ENCODE results near the gene MATN3. TPM values are rescaled to one million over a fixed set of nuclear protein-coding genes. Genes with fewer than 3 reads are reported as not detected.

MATN3 gene
- polyA plus RNA-seq, 1 of the 3 experiments (the other 2 are of a cell fraction) = 5.9 TPM

DNA sequence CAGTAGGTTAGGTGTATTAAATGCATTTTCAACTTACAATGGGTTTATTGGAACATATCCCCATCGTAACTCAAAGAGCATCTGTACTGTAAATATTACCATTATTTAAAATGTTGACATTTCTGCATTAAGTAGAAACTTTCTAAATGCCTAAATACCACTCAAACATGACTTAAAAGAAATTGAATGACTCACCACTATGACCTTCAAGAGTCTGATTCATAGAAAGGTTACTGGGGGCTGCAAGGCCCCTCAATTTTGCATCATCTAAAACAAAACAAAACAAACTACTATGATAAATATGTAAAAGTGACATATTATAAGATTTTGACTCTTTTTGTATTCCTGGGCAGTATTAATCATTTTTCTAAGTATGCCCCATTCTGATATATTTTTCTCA lies 30.2 kb downstream of the MATN3 start (continued):
- TF ChIP-seq NFIC (IDR thresholded peaks at IDR 0.05; ENCODE audit: borderline replicate concordance) = no peak
- TF ChIP-seq, protein P1, sequence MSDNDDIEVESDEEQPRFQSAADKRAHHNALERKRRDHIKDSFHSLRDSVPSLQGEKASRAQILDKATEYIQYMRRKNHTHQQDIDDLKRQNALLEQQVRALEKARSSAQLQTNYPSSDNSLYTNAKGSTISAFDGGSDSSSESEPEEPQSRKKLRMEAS (IDR thresholded peaks at IDR 0.05; ENCODE audit: low read depth) = no peak

DNA sequence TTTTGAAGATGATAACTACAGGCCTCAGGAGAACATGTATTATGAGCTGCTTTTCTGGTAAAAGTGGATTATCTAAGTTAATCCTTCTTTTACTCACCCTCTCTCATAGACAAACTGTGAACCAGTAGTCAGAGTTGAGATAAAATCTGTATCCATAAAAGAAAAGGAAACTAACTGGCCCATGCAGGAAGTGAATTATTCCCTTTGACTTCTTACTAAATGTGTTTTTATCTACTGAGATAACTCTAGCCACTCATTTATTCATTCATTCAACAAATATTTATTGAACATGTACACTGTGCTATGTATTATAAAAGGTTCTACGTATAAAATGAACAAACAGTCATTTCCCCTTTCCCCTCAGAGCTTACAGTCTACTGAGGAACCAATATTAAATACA lies 32.5 kb downstream of the MATN3 start:
- Histone ChIP-seq H3K4me1 (ENCODE audit: control insufficient read depth in 1 of 2, insufficient read depth in 2 of 2, low read depth in 1 of 2, low read length in 1 of 2) (peaks cover 2 to 11% of the 10 kb centered on the region in 2 experiments; a peak in 3 of 4 replicates), H3K27ac (ENCODE audit: low read depth in 2 of 2, low read length in 1 of 2) (no peak overlapping the region), H3K9me2 (no peaks in the 10 kb centered on the region), H3K9me3 (no peaks in the 10 kb centered on the region), H3K9ac (no peak overlapping the region), H3K79me2 (ENCODE audit: insufficient read depth) (peaks cover 7% of the 10 kb centered on the region; the same call in 1 of the 2 replicates), H3K4me3 (ENCODE audit: low read depth in 2 of 2, low read length in 1 of 2) (no peak overlapping the region), H3K27me3 (ENCODE audit: insufficient read depth) (no peaks in the 10 kb centered on the region), H3K36me3 (replicated peaks in 1 of 2; ENCODE audit: control insufficient read depth in 1 of 2, insufficient read depth in 2 of 2, low read length in 1 of 2) (peaks cover 51 to 93% of the 10 kb centered on the region in 2 experiments), H3K4me2 (no peak overlapping the region), H4K20me1 (ENCODE audit: insufficient read depth) (no peaks in the 10 kb centered on the region), H3F3A (replicated peaks; ENCODE audit: insufficient read depth) (peaks cover 14% of the 10 kb centered on the region), H2AFZ (ENCODE audit: low read depth) (no peak overlapping the region)
- ChIA-PET CTCF (interaction anchor here (1.1 kb wide), 1 partner anchor 17 kb away, joined by 3 read pairs; no protein-coding TSS in a partner anchor), POLR2A (no interaction called here)
- no peak for TF ChIP-seq EZH2phosphoT487 (IDR thresholded peaks at IDR 0.05; ENCODE audit: borderline replicate concordance, low read depth)
- no peak for TF ChIP-seq SIN3A (IDR thresholded peaks at IDR 0.05; ENCODE audit: borderline replicate concordance, low read depth, low read length)
- TF ChIP-seq SMC3 (IDR thresholded peaks at IDR 0.05; ENCODE audit: low read depth, low read length) = no peak
- TF ChIP-seq ELF1 (IDR thresholded peaks at IDR 0.05) = no peak
- TF ChIP-seq RXRA (IDR thresholded peaks at IDR 0.05; ENCODE audit: borderline replicate concordance, low read depth) = no peak
- TF ChIP-seq, protein P2, sequence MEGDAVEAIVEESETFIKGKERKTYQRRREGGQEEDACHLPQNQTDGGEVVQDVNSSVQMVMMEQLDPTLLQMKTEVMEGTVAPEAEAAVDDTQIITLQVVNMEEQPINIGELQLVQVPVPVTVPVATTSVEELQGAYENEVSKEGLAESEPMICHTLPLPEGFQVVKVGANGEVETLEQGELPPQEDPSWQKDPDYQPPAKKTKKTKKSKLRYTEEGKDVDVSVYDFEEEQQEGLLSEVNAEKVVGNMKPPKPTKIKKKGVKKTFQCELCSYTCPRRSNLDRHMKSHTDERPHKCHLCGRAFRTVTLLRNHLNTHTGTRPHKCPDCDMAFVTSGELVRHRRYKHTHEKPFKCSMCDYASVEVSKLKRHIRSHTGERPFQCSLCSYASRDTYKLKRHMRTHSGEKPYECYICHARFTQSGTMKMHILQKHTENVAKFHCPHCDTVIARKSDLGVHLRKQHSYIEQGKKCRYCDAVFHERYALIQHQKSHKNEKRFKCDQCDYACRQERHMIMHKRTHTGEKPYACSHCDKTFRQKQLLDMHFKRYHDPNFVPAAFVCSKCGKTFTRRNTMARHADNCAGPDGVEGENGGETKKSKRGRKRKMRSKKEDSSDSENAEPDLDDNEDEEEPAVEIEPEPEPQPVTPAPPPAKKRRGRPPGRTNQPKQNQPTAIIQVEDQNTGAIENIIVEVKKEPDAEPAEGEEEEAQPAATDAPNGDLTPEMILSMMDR (IDR thresholded peaks at IDR 0.05) = no peak
- TF ChIP-seq NRF1 (IDR thresholded peaks at IDR 0.05; ENCODE audit: low read depth, low read length) = no peak
- TF ChIP-seq GATA2 (CRISPR knock-in tag; IDR thresholded peaks at IDR 0.05) = no peak
- TF ChIP-seq, protein P3, sequence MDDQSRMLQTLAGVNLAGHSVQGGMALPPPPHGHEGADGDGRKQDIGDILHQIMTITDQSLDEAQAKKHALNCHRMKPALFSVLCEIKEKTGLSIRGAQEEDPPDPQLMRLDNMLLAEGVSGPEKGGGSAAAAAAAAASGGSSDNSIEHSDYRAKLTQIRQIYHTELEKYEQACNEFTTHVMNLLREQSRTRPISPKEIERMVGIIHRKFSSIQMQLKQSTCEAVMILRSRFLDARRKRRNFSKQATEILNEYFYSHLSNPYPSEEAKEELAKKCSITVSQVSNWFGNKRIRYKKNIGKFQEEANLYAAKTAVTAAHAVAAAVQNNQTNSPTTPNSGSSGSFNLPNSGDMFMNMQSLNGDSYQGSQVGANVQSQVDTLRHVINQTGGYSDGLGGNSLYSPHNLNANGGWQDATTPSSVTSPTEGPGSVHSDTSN (IDR thresholded peaks at IDR 0.05) = no peak
- no peak for TF ChIP-seq JUND (IDR thresholded peaks at IDR 0.05)
- TF ChIP-seq, protein P4, sequence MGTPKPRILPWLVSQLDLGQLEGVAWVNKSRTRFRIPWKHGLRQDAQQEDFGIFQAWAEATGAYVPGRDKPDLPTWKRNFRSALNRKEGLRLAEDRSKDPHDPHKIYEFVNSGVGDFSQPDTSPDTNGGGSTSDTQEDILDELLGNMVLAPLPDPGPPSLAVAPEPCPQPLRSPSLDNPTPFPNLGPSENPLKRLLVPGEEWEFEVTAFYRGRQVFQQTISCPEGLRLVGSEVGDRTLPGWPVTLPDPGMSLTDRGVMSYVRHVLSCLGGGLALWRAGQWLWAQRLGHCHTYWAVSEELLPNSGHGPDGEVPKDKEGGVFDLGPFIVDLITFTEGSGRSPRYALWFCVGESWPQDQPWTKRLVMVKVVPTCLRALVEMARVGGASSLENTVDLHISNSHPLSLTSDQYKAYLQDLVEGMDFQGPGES (IDR thresholded peaks at IDR 0.05; ENCODE audit: low read depth, low read length) = no peak
- DNase-seq = no peak
- 90% methylated on average over 1 of the region's 1 CpG for WGBS (ENCODE audit: low lambda C conversion rate)

Measured in SK-N-SH (cell line).